IPS DF 4.7 (cell line): Measurements from ENCODE around the gene TRIM36.

Experiments
- DNase-seq: peaks from one replicate; pipeline ENCODE4 v3.0.0-alpha.2; 2013; ENCODE audit warnings: low spot score; ENCODE audit errors: extremely low read depth

Gene TRIM36

DNA sequence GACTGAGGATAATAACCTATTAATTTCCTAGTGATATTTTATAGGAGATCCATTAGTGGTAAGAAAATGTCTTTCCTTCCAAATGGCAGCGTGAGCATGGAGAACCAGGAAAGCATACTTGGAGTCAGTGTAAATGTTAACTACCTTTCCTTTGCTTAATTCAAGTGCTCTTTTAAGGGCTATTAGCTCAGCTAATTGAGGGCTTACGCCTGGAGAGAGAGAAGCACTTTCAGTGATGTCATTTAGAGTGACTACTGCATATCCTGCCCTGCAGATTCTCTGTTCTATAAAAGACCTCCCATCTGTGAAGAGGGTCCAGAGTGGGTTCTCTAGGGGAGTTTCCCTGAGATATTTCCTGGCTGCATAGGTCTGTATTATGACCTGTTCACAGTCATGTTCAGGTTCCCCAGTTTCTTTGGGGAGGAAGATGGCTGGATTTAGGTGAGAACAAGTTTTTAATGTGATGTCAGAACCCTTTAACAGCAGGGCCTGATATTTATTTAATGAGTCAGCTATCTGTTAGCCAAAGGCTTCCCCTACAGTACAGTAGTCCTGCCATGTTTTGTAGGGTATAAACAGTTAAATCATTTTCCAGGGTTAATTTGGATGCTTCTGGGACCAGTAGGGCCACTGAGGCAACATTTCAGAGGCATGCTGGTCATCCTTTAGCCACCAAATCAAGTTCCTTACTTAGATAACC, 89.6 kb downstream of the TRIM36 start:
- no peak for DNase-seq
